ENCODE data around the gene CHMP6.

- TF ChIP-seq CTCF (conservative IDR thresholded peaks at IDR 0.05; ENCODE audit: low read length) (no peak), EZH2phosphoT487 (IDR thresholded peaks at IDR 0.05; ENCODE audit: borderline replicate concordance, low read depth, low read length) (no peak)
These were observed 12.3 kb downstream of the CHMP6 start for GRCh38 chr17:81003711-81004475.

Measured in OCI-LY7 (cell line).